Left renal cortex interstitium (tissue), 4 donors: ENCODE data around the gene CLDN12. TPM values are rescaled to one million over a fixed set of nuclear protein-coding genes. Genes with fewer than 3 reads are reported as not detected.

Experiments
- DNase-seq, 4 donors: peaks; one replicate each; pipeline ENCODE4 v3.0.0-alpha.2; 2013; ENCODE audit warnings: low read depth in 4 of 4, low spot score in 2 of 4, missing footprints in 1 of 4
- polyA plus RNA-seq, 4 donors: library from polyadenylated mRNA; unstranded; fragments of 120-200 nt; gene quantifications; one replicate each; pipeline ENCODE4 v1.2.1, GENCODE V29; 2013; ENCODE audit not compliant: insufficient read length in 4 of 4

CLDN12 gene
- 10 to 100 TPM; 42.7 to 62.8 (median 49.5) TPM for polyA plus RNA-seq

GRCh38 chr7:90403174-90404113 is at the start of gene CLDN12:
CLDN12 (plus strand) TSS chr7:90403461; CDS start chr7:90412677, 9,216 bp downstream.
- peak; percentile 53 to 83 (median 78) for DNase-seq

- DNase-seq: no peak
Observed at GRCh38 chr7:90383422-90383821, 19.8 kb upstream of the CLDN12 start.

DNA sequence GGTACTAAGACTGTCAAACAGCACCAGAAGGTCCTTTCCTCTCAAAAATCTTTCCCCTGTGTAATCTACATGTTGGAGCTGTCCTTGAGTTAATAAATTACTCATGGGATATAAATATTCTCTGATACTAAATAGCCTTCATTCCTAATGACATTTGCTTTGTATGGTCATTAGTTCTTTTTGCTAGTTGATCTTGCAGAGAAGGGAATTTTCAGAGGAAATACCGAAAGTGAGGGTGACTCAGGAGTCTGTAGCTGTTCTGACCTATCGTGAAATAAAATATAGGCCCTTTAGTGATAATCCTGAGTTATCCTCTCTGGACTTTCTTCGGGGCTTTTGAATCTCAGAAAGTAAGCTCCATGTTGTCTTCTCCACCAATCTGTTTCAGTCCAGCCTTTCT is 19.4 kb upstream of the CLDN12 start:
- no peak for DNase-seq

GRCh38 chr7:90384433-90384832 is 18.8 kb upstream of the CLDN12 start:
- no peak for DNase-seq

GRCh38 chr7:90387470-90388240 is 15.6 kb upstream of the CLDN12 start:
- no peak for DNase-seq

DNA sequence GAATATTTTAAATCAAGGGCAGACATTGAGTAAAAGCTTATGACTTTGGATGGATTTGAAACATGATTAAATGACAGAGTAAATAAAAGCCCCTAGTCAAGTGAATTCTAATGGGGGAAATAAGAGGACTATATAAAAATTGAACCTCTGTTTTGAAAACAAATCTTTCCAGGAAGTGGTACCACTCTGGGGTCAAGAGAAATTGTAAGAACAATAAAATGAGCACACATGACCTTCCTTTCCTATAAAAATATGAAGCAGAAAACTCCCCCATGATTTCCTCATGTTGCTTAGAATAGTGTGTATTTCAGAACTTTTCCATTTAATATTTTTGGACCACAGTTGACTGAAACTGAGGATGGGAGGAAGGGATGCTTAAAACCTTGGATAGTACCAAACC is 12.3 kb upstream of the CLDN12 start:
- DNase-seq: no peak

GRCh38 chr7:90391488-90391887 is 11.8 kb upstream of the CLDN12 start:
- DNase-seq: no peak

- DNase-seq: no peak
Observed at GRCh38 chr7:90396420-90396819, 6.8 kb upstream of the CLDN12 start.

DNA sequence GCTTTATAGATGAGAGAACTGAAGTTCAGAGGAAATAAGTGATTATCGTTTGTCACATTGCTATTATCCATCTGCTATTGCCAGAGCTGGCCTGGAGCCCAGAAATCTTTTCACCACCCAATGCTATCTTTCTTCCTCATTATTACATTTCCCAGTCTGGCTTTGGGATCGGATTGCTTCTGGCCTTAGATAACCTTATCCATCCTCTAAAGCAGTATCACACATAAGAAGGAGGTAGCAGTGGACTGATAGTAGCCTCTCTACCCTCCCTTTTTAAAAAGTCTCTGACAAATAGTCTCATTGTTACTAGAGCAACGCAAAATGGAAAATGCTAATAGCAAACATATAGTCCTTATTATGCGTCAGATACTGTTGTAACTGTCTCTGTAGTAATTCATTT is 1.3 kb upstream of the CLDN12 start:
- DNase-seq: no peak

DNA sequence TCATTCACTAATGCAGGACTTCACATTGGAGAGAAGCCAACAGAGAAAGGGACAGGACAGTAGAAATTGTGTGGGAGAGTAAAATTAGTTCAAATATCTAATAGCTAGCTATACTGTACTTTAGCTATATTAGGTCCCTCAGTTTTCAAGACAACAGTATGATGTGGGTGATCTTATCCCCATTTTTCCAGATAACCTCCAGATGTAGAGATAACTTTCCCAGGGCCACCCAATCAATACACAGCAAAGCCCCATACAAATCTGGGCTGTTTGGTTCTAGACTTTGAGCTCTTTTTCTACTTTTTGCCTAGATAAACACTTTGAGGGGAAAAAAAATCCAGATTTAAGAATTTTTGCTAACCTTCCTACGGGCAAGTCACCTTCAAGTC is 482 bp upstream of the CLDN12 start:
- DNase-seq: no peak

DNA sequence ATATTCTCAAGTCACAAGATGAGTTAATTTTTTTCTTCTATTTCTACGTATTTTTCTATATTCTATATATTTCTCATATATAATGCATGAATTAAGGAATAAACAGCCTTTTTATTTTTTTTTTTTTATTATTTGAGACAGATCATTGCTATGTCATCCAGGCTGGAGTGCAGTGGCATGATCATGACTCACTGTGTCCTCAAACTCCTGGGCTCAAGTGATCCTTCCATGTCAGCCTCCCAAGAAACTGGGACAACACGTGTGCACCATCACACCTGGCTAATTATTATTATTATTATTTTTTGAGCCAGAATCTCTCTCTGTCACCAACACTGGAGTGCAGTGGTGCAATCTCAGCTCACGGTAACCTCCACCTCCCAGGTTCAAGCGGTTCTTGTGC is 1.5 kb downstream of the CLDN12 start:
- DNase-seq: no peak

DNA sequence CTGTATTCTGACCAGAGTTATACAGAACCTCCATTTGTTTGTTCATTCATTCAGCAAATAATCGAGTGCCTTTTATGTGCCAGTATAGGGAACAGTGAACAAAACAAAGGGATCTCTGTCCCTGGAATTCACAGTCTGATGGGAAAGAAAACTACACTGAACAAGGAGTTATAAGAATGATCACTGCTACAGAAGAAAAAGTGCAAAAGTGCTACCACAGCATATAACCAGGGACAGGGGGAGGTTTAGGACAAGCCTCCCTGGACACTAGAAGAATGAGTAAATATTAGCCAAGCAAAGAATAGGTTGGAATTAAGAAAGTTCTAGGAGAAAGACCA is 4.2 kb downstream of the CLDN12 start:
- no peak for DNase-seq

- DNase-seq: no peak
Observed at GRCh38 chr7:90408142-90408541, 4.9 kb downstream of the CLDN12 start.

DNA sequence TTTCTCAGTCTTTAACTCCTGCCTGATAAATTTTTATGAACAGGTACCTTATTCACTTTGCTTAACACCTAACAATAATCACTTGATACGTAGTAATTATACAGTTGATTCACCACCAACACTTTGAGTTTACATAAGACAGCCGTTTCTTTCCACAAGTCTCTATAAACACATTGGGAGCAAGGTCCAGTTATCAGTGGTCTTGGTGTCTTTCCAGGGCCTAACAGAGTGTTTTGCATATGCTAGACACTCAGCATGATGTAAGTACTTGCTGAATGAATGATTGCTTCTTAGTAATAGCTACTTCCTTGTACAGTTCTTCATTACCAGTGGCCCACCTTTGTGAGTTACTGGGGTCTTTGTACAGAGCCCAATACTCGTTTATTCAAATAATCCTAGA is 6.4 kb downstream of the CLDN12 start:
- no peak for DNase-seq

GRCh38 chr7:90411510-90411909 is 8.2 kb downstream of the CLDN12 start:
- no peak for DNase-seq

GRCh38 chr7:90412458-90413184 is 9.4 kb downstream of the CLDN12 start:
- DNase-seq: no peak

- no peak for DNase-seq
Observed at GRCh38 chr7:90413185-90413528, 9.9 kb downstream of the CLDN12 start.

- DNase-seq: no peak
Observed at GRCh38 chr7:90421651-90422050, 18.4 kb downstream of the CLDN12 start.

DNA sequence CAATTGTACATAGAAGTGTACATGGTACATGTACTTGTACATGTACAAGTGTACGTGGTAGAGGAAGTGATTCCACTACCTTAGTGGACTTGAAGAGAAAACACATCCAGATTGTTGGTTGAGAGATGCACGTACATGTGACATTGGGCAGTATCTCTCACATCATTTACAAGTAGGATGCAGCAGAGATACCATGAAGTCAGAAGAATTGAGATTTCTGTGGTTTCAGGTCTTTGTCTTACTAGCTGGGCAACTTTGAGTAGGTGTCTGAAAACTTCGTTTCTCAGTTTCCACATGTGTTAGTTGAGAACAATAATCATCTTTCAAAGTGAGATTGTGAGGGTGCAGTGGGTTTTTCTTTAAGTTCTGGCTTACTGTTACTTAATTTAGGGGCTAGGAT is 21.5 kb downstream of the CLDN12 start:
- DNase-seq: no peak

- no peak for DNase-seq
Observed at GRCh38 chr7:90425376-90425775, 22.1 kb downstream of the CLDN12 start.
